ENCODE results near the gene SOS2. TPM values are rescaled to one million over a fixed set of nuclear protein-coding genes. Genes with fewer than 3 reads are reported as not detected.

Gene SOS2
- total and polyA plus RNA-seq, 4 experiments from 2014 or later = 7.4 to 43.4 (median 29.7) TPM

- Histone ChIP-seq H3K36me3 (ENCODE audit: insufficient read depth, low read length) (no peaks in the 10 kb centered on the region), H3K27ac (ENCODE audit: low read depth, low read length) (no peak overlapping the region), H3K4me3 (ENCODE audit: low read length in 2 of 2) (no peak overlapping the region), H3K4me1 (ENCODE audit: insufficient read depth, low read length) (peaks cover 45% of the 10 kb centered on the region), H3K27me3 (ENCODE audit: insufficient read depth, low read length) (no peaks in the 10 kb centered on the region), H3K9me3 (ENCODE audit: control insufficient read depth in 1 of 2, low read length in 2 of 2) (no peaks in the 10 kb centered on the region)
- DNase-seq = no peak
- Mint-ChIP-seq H3K4me3 (no peak overlapping the region), H3K36me3 (peaks cover 2 to 7% of the 10 kb centered on the region in 2 donors), H3K27me3 (no peaks in the 10 kb centered on the region), H3K4me1 (peaks cover 31 to 63% (median 47%) of the 10 kb centered on the region in 4 donors), H3K27ac (peak overlapping the region in 3 of 7 donors; percentile 9 to 29 (median 25)), H3K9me3 (no peaks in the 10 kb centered on the region)
- CTCF ChIA-PET (ENCODE audit: partially characterized antibody) = interaction anchor here (1.1 to 2.0 kb wide), 5 partner anchors 9 to 239 kb away, joined by 3 to 9 read pairs (median 4); partner anchors contain the start of gene NEMF
- intact Hi-C loops (cut with micrococcal nuclease) = no loop called here
- POLR2A ChIA-PET (ENCODE audit: partially characterized antibody) = interaction anchor here (0.8 to 8.0 kb wide), 7 partner anchors 9 to 239 kb away, joined by 3 to 87 read pairs (median 13); partner anchors contain the start of gene NEMF
Measured at GRCh38 chr14:50091240-50091913, 140.0 kb downstream of the SOS2 start.

- ChIA-PET POLR2A (ENCODE audit: partially characterized antibody) (interaction anchor here (2.2 to 8.0 kb wide), 7 partner anchors 27 to 237 kb away, joined by 7 to 110 read pairs (median 32); partner anchors contain the start of gene NEMF), CTCF (ENCODE audit: partially characterized antibody) (interaction anchor here (0.9 to 2.8 kb wide), 6 partner anchors 31 to 231 kb away, joined by 3 to 17 read pairs (median 4); no protein-coding TSS in a partner anchor)
- no peak for DNase-seq
- no peak overlapping the region for H3K4me3 ChIP-seq (ENCODE audit: low read length in 2 of 2)
- peak overlapping the region in 6 of 7 donors; percentile 47 to 89 (median 60) for H3K27ac Mint-ChIP-seq
- peaks cover 2 to 4% of the 10 kb centered on the region in 2 donors for H3K36me3 Mint-ChIP-seq
- H3K4me1 Mint-ChIP-seq = peaks cover 43 to 74% (median 58%) of the 10 kb centered on the region in 4 donors
- no peaks in the 10 kb centered on the region for H3K9me3 ChIP-seq (ENCODE audit: control insufficient read depth in 1 of 2, low read length in 2 of 2)
- no peaks in the 10 kb centered on the region for H3K9me3 Mint-ChIP-seq
- H3K27me3 ChIP-seq (ENCODE audit: insufficient read depth, low read length) = no peaks in the 10 kb centered on the region
- peaks cover 53% of the 10 kb centered on the region for H3K4me1 ChIP-seq (ENCODE audit: insufficient read depth, low read length)
- H3K27me3 Mint-ChIP-seq = no peaks in the 10 kb centered on the region
- H3K27ac ChIP-seq (ENCODE audit: low read depth, low read length) = no peak overlapping the region
- intact Hi-C loops (cut with micrococcal nuclease) = no loop called here
- H3K4me3 Mint-ChIP-seq = peak overlapping the region in 3 of 8 donors; percentile 6 to 60 (median 55)
- no peaks in the 10 kb centered on the region for H3K36me3 ChIP-seq (ENCODE audit: insufficient read depth, low read length)
Measured at GRCh38 chr14:50089208-50089607, 142.2 kb downstream of the SOS2 start.

GRCh38 chr14:50088731-50089130, 142.6 kb downstream of the SOS2 start:
- Histone ChIP-seq H3K4me3 (ENCODE audit: low read length in 2 of 2) (no peak overlapping the region), H3K27ac (ENCODE audit: low read depth, low read length) (no peak overlapping the region), H3K4me1 (ENCODE audit: insufficient read depth, low read length) (peaks cover 58% of the 10 kb centered on the region), H3K9me3 (ENCODE audit: control insufficient read depth in 1 of 2, low read length in 2 of 2) (no peaks in the 10 kb centered on the region), H3K36me3 (ENCODE audit: insufficient read depth, low read length) (no peaks in the 10 kb centered on the region), H3K27me3 (ENCODE audit: insufficient read depth, low read length) (no peaks in the 10 kb centered on the region)
- Mint-ChIP-seq H3K27me3 (no peaks in the 10 kb centered on the region), H3K9me3 (no peaks in the 10 kb centered on the region), H3K36me3 (peaks cover 2 to 4% of the 10 kb centered on the region in 2 donors), H3K4me1 (peaks cover 43 to 75% (median 59%) of the 10 kb centered on the region in 4 donors), H3K4me3 (peak overlapping the region in 3 of 8 donors; percentile 6 to 60 (median 55)), H3K27ac (peak overlapping the region in 6 of 7 donors; percentile 47 to 89 (median 60))
- ChIA-PET CTCF (ENCODE audit: partially characterized antibody) (interaction anchor here (1.1 to 2.8 kb wide), 12 partner anchors 8 to 236 kb away, joined by 3 to 17 read pairs (median 6); partner anchors contain the start of gene NEMF), POLR2A (ENCODE audit: partially characterized antibody) (interaction anchor here (0.6 to 8.0 kb wide), 11 partner anchors 7 to 236 kb away, joined by 3 to 110 read pairs (median 14); partner anchors contain the start of genes ARF6 and NEMF)
- no peak for DNase-seq
- intact Hi-C loops (cut with micrococcal nuclease) = no loop called here

GRCh38 chr14:50088117-50088515, 143.3 kb downstream of the SOS2 start:
- ChIA-PET POLR2A (ENCODE audit: partially characterized antibody) (interaction anchor here (0.6 to 8.0 kb wide), 13 partner anchors 8 to 443 kb away, joined by 3 to 110 read pairs (median 9); partner anchors contain the start of genes ARF6 and NEMF), CTCF (ENCODE audit: partially characterized antibody) (interaction anchor here (1.1 to 2.8 kb wide), 17 partner anchors 9 to 236 kb away, joined by 3 to 17 read pairs (median 5); partner anchors contain the start of gene NEMF)
- Mint-ChIP-seq H3K4me1 (peaks cover 46 to 77% (median 62%) of the 10 kb centered on the region in 4 donors), H3K9me3 (no peaks in the 10 kb centered on the region), H3K36me3 (peaks cover 0 to 2% of the 10 kb centered on the region in 2 donors), H3K27ac (peak overlapping the region; percentile 60 to 95 (median 91)), H3K27me3 (no peaks in the 10 kb centered on the region), H3K4me3 (peak overlapping the region in 6 of 8 donors; percentile 27 to 83 (median 74))
- H3K27ac ChIP-seq (ENCODE audit: low read depth, low read length) = peak overlapping the region; percentile 37
- no peak overlapping the region for H3K4me3 ChIP-seq (ENCODE audit: low read length in 2 of 2)
- no peaks in the 10 kb centered on the region for H3K36me3 ChIP-seq (ENCODE audit: insufficient read depth, low read length)
- H3K9me3 ChIP-seq (ENCODE audit: control insufficient read depth in 1 of 2, low read length in 2 of 2) = no peaks in the 10 kb centered on the region
- H3K27me3 ChIP-seq (ENCODE audit: insufficient read depth, low read length) = no peaks in the 10 kb centered on the region
- intact Hi-C loops (cut with micrococcal nuclease) = no loop called here
- peaks cover 64% of the 10 kb centered on the region for H3K4me1 ChIP-seq (ENCODE audit: insufficient read depth, low read length)
- no peak for DNase-seq

GRCh38 chr14:50087341-50088116, 143.8 kb downstream of the SOS2 start:
- Histone ChIP-seq H3K27ac (ENCODE audit: low read depth, low read length) (peak overlapping the region; percentile 37), H3K36me3 (ENCODE audit: insufficient read depth, low read length) (no peaks in the 10 kb centered on the region), H3K4me1 (ENCODE audit: insufficient read depth, low read length) (peaks cover 70% of the 10 kb centered on the region), H3K27me3 (ENCODE audit: insufficient read depth, low read length) (no peaks in the 10 kb centered on the region), H3K9me3 (ENCODE audit: control insufficient read depth in 1 of 2, low read length in 2 of 2) (no peaks in the 10 kb centered on the region), H3K4me3 (ENCODE audit: low read length in 2 of 2) (peak overlapping the region in 1 of 2 donors; percentile 5)
- H3K4me1 Mint-ChIP-seq = peaks cover 51 to 83% (median 65%) of the 10 kb centered on the region in 4 donors
- CTCF ChIA-PET (ENCODE audit: partially characterized antibody) = interaction anchor here (1.1 to 2.8 kb wide), 19 partner anchors 9 to 235 kb away, joined by 3 to 17 read pairs (median 5); partner anchors contain the start of gene NEMF
- no peaks in the 10 kb centered on the region for H3K9me3 Mint-ChIP-seq
- intact Hi-C loops (cut with micrococcal nuclease) = loop anchor here (1.0 kb wide), 1 partner anchor 18 kb away; no protein-coding TSS in a partner anchor
- H3K27me3 Mint-ChIP-seq = no peaks in the 10 kb centered on the region
- H3K27ac Mint-ChIP-seq = peak overlapping the region; percentile 60 to 95 (median 91)
- POLR2A ChIA-PET (ENCODE audit: partially characterized antibody) = interaction anchor here (0.6 to 8.0 kb wide), 17 partner anchors 9 to 444 kb away, joined by 3 to 110 read pairs (median 7); partner anchors contain the start of genes ARF6, NEMF and VCPKMT
- peaks cover 0 to 2% of the 10 kb centered on the region in 2 donors for H3K36me3 Mint-ChIP-seq
- peak in 4 of 5 donors; percentile 53 to 66 (median 61) for DNase-seq
- peak overlapping the region; percentile 27 to 83 (median 68) for H3K4me3 Mint-ChIP-seq

GRCh38 chr14:50086321-50086711, 145.1 kb downstream of the SOS2 start:
- H3K9me3 Mint-ChIP-seq = no peaks in the 10 kb centered on the region
- H3K4me3 Mint-ChIP-seq = peak overlapping the region; percentile 23 to 78 (median 71)
- Histone ChIP-seq H3K36me3 (ENCODE audit: insufficient read depth, low read length) (no peaks in the 10 kb centered on the region), H3K27me3 (ENCODE audit: insufficient read depth, low read length) (no peaks in the 10 kb centered on the region), H3K27ac (ENCODE audit: low read depth, low read length) (peak overlapping the region; percentile 99), H3K9me3 (ENCODE audit: control insufficient read depth in 1 of 2, low read length in 2 of 2) (no peaks in the 10 kb centered on the region), H3K4me3 (ENCODE audit: low read length in 2 of 2) (no peak overlapping the region), H3K4me1 (ENCODE audit: insufficient read depth, low read length) (peaks cover 82% of the 10 kb centered on the region)
- H3K36me3 Mint-ChIP-seq = peaks cover 0 to 2% of the 10 kb centered on the region in 2 donors
- H3K27ac Mint-ChIP-seq = peak overlapping the region; percentile 83 to 99 (median 95)
- ChIA-PET CTCF (ENCODE audit: partially characterized antibody) (interaction anchor here (1.1 to 2.8 kb wide), 9 partner anchors 10 to 233 kb away, joined by 3 to 14 read pairs (median 7); no protein-coding TSS in a partner anchor), POLR2A (ENCODE audit: partially characterized antibody) (interaction anchor here (0.7 to 8.0 kb wide), 17 partner anchors 10 to 310 kb away, joined by 3 to 110 read pairs (median 7); partner anchors contain the start of genes ARF6 and NEMF)
- intact Hi-C loops (cut with micrococcal nuclease) = loop anchor here (1.0 kb wide), 1 partner anchor 194 kb away; no protein-coding TSS in a partner anchor
- no peaks in the 10 kb centered on the region for H3K27me3 Mint-ChIP-seq
- H3K4me1 Mint-ChIP-seq = peaks cover 59 to 89% (median 74%) of the 10 kb centered on the region in 4 donors
- DNase-seq = no peak
